ENCODE results near the gene SPTLC3. TPM values are rescaled to one million over a fixed set of nuclear protein-coding genes. Genes with fewer than 3 reads are reported as not detected.
"Not testable (repeated sequence)": the region's sequence is repeated elsewhere in the genome, so short reads cannot be mapped to it uniquely, and the experiment has no call there.

Gene SPTLC3
- 30.8 and 37.4 TPM in 2 replicates for total RNA-seq (2014; rRNA removed)
- 4.0 TPM for polyA plus RNA-seq (2012)

DNA sequence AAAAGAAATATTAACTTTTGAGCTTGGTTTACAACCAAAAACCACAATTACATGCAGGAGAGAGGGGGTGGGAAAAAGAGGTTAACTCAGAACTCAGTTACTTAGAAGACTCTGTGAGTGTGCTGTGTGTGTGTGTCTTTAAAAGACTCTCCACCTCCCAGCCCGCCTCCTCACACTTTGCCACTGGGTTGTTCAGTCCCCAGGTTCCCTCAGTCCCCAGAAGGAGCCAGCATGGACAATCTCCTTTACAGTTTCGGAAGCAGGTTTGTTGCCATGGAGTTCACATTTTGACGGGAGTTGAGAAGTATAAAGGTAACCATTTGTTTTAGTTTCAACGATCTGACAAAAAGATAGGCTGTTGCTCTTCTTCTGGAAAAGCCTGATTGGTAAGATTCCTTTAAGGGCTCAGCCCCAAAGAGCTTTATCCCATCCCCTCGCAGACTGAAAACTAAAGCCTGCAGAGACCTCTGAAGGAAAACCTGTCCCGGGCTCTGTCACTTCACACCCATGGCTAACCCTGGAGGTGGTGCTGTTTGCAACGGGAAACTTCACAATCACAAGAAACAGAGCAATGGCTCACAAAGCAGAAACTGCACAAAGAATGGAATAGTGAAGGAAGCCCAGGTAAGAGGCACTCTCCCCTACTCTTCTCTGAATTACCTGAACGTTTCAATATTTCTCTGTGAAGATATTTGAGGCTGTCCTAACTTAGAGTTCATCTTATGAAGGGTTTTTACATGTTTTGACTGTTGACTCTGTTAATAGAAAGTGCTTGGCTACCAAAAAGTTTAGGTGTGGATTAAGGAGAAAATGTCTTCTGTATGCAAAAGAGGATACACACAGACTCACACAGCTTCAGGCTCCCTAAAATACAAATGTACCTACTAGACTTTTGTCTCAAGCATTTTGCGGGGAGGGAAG is at the start of gene SPTLC3:
SPTLC3 (plus strand) TSS at position 212 of the 921 bp plus-strand sequence; CDS start at position 508, 296 bp downstream.
- peak; percentile 64 for DNase-seq (ENCODE audit: low read depth)

DNA sequence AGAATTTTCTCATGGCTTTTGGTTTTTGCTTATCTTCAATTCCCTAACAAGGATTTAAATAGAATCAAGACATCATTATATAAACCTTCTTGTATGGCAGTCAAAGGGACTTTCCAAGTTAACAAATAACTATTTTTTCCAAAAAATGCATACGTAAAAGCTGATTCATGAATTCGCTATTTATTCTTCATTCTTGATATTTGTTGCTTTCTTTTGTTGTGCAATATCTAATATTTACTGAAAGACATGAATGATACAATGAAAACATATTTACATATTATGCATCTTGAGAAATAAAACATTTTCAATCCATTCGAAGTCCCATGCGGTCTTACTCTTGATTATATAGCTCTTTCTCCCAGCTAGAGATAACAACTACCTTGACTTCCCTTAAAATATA is 47.0 kb upstream of the SPTLC3 start:
- no peak for DNase-seq (ENCODE audit: low read depth)

DNA sequence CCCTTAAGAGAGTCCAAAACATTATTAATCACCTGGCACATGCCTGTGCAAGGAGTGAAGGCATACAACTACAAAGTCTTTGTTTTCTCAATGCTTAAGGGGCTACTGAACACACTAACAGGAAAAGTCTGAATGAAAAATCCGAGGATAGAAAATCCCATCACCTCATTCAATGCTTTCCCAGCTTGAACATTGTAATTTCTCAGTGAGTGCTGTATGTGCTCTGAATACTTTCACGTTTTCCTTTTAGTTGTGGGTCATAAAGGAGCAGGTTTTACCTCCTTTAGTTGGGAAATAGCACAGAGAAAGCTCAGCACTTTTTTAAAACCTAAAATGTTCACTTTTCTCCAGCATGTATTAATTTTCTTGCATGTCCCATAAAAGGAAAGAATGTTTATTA is 45.9 kb upstream of the SPTLC3 start:
- DNase-seq (ENCODE audit: low read depth): no peak

GRCh38 chr20:12963416-12963815 is 45.4 kb upstream of the SPTLC3 start:
- DNase-seq (ENCODE audit: low read depth): no peak

DNA sequence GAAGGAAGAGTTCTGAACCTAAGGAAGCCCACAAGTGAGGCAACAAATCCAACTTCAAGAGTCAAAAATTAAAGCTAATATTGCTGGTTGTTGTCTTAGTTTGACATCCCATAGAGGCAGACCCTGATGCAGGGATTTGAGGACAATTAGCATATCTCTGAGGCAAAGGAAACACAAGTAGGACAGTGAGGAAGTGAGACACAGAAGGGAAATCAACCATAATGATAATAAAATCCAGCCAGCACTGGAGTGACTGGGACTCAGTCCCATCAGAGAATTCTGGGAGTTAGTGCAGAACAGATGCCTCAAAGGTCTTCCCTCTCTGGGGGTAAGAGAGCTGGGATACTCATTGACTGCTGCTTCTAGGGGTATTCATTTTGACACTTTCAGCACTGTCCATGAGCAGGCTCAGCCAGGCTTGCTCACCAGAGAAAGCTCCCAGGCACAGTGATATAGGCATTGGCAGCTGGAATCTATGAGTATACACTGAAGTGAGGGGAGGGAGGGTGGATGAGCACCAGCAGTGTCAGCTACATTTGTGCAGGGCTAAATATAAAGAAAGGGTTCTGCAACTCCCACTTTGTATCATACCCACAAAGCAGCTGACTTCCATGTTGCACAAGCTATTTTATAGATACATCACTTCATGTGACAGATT is 43.4 kb upstream of the SPTLC3 start:
- peak; percentile 73 for DNase-seq (ENCODE audit: low read depth)

DNA sequence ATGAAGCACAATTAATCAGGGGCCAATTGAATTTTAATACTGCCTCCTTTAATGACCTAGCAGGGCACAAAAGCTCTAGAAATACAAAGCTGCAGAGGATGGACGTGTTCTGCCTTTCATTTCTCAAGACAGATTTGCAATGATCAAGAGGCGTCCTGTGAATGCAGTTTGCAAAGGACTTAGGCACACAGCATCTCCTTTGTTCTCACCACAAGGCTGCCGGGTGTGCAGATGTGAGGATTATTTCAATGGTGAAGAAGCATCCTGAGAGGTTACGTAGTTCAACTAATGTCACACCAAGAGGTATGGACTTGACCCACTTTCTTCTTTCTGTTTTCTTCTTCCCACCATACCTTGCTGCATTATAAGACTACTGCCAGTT is 42.9 kb upstream of the SPTLC3 start:
- DNase-seq (ENCODE audit: low read depth): no peak

- DNase-seq (ENCODE audit: low read depth): peak; percentile 64
Observed at GRCh38 chr20:12966468-12967085, 42.2 kb upstream of the SPTLC3 start.

DNA sequence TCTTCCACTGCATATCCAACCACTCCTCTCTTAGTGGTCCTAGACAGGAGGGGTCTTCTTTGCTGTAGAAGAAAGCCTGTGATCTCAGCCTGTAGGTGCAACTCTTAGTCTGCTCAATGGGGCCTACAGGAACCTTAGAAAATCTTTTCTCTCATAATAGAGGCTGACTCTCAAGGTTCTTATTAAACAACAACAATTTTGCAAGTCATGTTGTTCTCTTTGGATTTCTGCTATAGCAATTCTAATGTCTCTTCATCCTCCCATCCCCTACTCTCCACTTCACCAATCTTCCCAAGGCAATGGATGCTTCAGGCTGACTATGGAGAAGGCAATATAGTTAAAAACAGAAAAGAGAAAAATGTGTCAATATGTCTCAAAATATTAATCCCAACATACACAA is 40.8 kb upstream of the SPTLC3 start:
- no peak for DNase-seq (ENCODE audit: low read depth)

DNA sequence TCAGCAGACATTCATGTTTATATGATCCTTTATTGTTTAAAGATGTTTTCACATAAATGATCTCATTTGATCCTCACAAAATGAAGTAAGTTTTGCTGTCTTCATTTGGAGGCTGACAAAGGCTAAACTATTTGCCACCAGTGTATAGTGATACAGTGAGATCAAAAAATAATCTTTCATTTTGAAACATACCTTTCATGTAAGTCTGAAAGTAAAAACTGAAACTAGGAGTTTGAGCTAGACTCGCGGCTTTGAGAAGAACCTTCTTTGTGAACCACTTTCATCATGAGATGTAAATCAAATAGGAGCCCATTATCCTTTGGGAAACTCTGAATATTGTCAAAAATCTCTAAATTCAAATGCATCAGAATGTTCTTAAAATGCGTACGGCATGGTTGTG is 40.3 kb upstream of the SPTLC3 start:
- no peak for DNase-seq (ENCODE audit: low read depth)

GRCh38 chr20:12969071-12969669 is 39.6 kb upstream of the SPTLC3 start:
- no peak for DNase-seq (ENCODE audit: low read depth)

GRCh38 chr20:12970372-12970821 is 38.4 kb upstream of the SPTLC3 start:
- DNase-seq (ENCODE audit: low read depth): peak; percentile 63

GRCh38 chr20:12975833-12976608 is 32.8 kb upstream of the SPTLC3 start:
- DNase-seq (ENCODE audit: low read depth): no peak

DNA sequence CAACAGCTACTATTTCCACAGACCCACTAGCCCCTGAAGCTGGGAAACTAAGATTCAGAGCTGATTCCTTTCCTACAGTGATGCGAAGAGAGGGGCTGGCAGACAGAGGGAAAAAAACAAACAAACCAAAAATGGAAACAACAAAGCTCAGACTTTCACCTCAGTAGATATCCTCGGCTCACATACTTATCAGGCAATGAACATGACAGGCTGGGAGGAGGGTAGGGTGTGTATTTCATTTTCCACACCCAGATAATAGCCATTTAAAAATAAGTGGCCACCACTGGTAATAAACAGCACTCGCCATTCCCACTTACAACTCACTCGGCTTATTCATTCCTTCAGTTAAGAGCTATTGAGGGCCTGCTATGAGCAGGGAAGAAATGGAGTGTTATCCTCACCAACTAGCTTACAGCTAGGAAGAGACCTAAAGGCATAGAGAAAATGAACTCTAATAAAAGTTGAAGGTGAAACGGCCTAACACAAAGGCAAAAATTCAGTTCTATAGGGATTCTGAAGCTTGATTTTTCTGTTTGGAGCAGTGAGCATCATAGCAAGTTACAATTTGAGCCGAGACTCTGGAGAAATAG is 32.0 kb upstream of the SPTLC3 start:
- no peak for DNase-seq (ENCODE audit: low read depth)

- DNase-seq (ENCODE audit: low read depth): no peak
Observed at GRCh38 chr20:12977328-12978125, 31.2 kb upstream of the SPTLC3 start.

- no peak for DNase-seq (ENCODE audit: low read depth)
Observed at GRCh38 chr20:12978126-12978394, 30.7 kb upstream of the SPTLC3 start.

DNA sequence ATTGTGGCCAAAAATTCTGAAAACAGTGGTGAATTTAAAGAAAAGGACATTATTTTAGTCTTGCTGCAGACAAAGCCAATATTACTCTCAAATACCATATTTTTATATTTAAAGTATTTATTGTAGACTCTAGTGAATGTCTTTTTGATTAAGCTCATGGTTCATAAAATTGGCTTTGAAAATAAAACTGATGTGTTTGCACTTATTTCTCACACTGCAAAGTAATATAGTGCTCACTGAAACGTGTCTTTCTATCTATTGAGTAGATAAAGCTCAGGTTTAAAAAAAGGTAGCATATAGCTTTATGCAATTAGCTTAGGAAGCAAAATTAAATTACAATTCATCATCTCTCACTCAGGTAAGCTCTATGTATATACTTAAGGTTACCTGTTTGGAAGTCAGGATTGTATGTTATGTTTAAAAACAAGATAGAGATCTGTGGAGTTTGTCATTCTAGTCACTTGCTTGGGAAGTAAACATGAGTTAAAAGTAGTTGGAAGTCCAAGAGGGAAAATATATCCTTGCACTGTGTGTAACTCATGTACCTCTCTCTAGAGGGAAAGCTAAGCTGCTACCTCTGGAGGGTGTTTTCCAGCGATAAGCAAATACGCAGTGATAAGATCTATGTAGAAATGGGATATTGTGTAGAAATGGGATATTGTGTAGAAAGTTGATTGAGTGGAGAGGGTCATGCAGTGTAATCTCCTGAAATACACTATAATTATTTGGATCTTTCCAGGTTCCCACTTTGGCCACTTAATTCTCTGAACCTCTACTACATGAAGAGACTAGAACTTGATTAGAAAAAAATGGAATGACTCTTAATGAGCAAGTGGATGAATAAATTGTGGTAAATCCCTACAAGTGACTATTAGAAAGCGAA is 29.9 kb upstream of the SPTLC3 start:
- DNase-seq (ENCODE audit: low read depth): no peak

- not testable (repeated sequence) for DNase-seq (ENCODE audit: low read depth)
Observed at GRCh38 chr20:12979713-12980112, 29.1 kb upstream of the SPTLC3 start.

DNA sequence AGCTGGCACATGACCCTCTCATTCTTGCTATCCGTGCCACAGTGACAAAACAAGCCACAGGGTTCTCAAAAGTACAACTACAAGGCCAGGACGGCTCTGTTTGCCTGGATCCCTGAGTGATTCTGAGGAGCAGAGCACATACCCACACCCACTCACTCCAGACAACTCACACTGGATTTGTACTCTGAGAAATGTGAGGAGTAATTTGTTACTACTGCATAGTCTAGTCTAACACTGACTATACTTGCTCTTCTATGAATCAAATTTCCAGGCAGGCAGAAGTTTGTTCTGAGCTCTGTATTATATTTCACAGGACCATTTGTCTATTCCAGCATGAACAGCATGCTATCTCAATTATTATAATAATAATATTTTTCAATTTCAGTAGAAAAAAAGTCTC is 26.7 kb upstream of the SPTLC3 start:
- DNase-seq (ENCODE audit: low read depth): no peak
